ENCODE data around the gene C2orf81. TPM values are rescaled to one million over a fixed set of nuclear protein-coding genes. Genes with fewer than 3 reads are reported as not detected.

Gene C2orf81
- total RNA-seq, 1 donor from 2014 or later = 0.82 TPM

- Histone ChIP-seq H3K4me3 (no peak overlapping the region), H3K27me3 (ENCODE audit: low read depth) (no peaks in the 10 kb centered on the region), H3K36me3 (peaks cover 1% of the 10 kb centered on the region), H3K4me1 (peaks cover 38% of the 10 kb centered on the region), H3K9me3 (replicated peaks) (no peaks in the 10 kb centered on the region), H3K27ac (replicated peaks) (no peak overlapping the region)
- DNase-seq = no peak
- intact Hi-C loops (cut with micrococcal nuclease) = no loop called here
- no peak for TF ChIP-seq CTCF (IDR thresholded peaks at IDR 0.05; ENCODE audit: borderline replicate concordance)
These were observed 1.4 kb downstream of the C2orf81 start for GRCh38 chr2:74420006-74420405.

GRCh38 chr2:74419345-74419744, 2.1 kb downstream of the C2orf81 start:
- no peaks in the 10 kb centered on the region for H3K36me3 ChIP-seq
- no peak overlapping the region for H3K27ac ChIP-seq (replicated peaks)
- peaks cover 44% of the 10 kb centered on the region for H3K4me1 ChIP-seq
- H3K9me3 ChIP-seq (replicated peaks) = no peaks in the 10 kb centered on the region
- H3K27me3 ChIP-seq (ENCODE audit: low read depth) = no peaks in the 10 kb centered on the region
- no peak for TF ChIP-seq CTCF (IDR thresholded peaks at IDR 0.05; ENCODE audit: borderline replicate concordance)
- no peak overlapping the region for H3K4me3 ChIP-seq
- no peak for DNase-seq
- intact Hi-C loops (cut with micrococcal nuclease) = no loop called here

GRCh38 chr2:74418312-74418711, 3.1 kb downstream of the C2orf81 start:
- Histone ChIP-seq H3K27ac (replicated peaks) (peak overlapping the region; percentile 51), H3K9me3 (replicated peaks) (no peaks in the 10 kb centered on the region), H3K4me3 (peak overlapping the region; percentile 17), H3K4me1 (peaks cover 51% of the 10 kb centered on the region), H3K27me3 (ENCODE audit: low read depth) (no peaks in the 10 kb centered on the region), H3K36me3 (no peaks in the 10 kb centered on the region)
- DNase-seq = peak; percentile 77
- TF ChIP-seq CTCF (IDR thresholded peaks at IDR 0.05; ENCODE audit: borderline replicate concordance) = no peak
- intact Hi-C loops (cut with micrococcal nuclease) = no loop called here

- no peaks in the 10 kb centered on the region for H3K9me3 ChIP-seq (replicated peaks)
- no peak overlapping the region for H3K4me3 ChIP-seq
- intact Hi-C loops (cut with micrococcal nuclease) = no loop called here
- H3K4me1 ChIP-seq = peaks cover 51% of the 10 kb centered on the region
- no peaks in the 10 kb centered on the region for H3K27me3 ChIP-seq (ENCODE audit: low read depth)
- H3K36me3 ChIP-seq = no peaks in the 10 kb centered on the region
- peak overlapping the region; percentile 51 for H3K27ac ChIP-seq (replicated peaks)
- DNase-seq = no peak
- TF ChIP-seq CTCF (IDR thresholded peaks at IDR 0.05; ENCODE audit: borderline replicate concordance) = no peak
These were observed 3.7 kb downstream of the C2orf81 start for GRCh38 chr2:74417763-74418162.

GRCh38 chr2:74417197-74417596, 4.2 kb downstream of the C2orf81 start:
- DNase-seq = no peak
- H3K27ac ChIP-seq (replicated peaks) = no peak overlapping the region
- no peak overlapping the region for H3K4me3 ChIP-seq
- no peak for TF ChIP-seq CTCF (IDR thresholded peaks at IDR 0.05; ENCODE audit: borderline replicate concordance)
- no peaks in the 10 kb centered on the region for H3K36me3 ChIP-seq
- H3K27me3 ChIP-seq (ENCODE audit: low read depth) = no peaks in the 10 kb centered on the region
- H3K9me3 ChIP-seq (replicated peaks) = no peaks in the 10 kb centered on the region
- peaks cover 50% of the 10 kb centered on the region for H3K4me1 ChIP-seq
- intact Hi-C loops (cut with micrococcal nuclease) = no loop called here

- no peak for DNase-seq
- Histone ChIP-seq H3K27ac (replicated peaks) (no peak overlapping the region), H3K4me1 (peaks cover 46% of the 10 kb centered on the region), H3K36me3 (no peaks in the 10 kb centered on the region), H3K27me3 (ENCODE audit: low read depth) (no peaks in the 10 kb centered on the region), H3K9me3 (replicated peaks) (no peaks in the 10 kb centered on the region), H3K4me3 (no peak overlapping the region)
- no peak for TF ChIP-seq CTCF (IDR thresholded peaks at IDR 0.05; ENCODE audit: borderline replicate concordance)
- intact Hi-C loops (cut with micrococcal nuclease) = no loop called here
These were observed 4.6 kb downstream of the C2orf81 start for GRCh38 chr2:74416778-74417177.
